C4-2B (cell line): ENCODE results near the gene SORCS2.

Experiments used
- H3K27ac ChIP-seq: fragments of 450-650 bp; 2 replicates; pipeline ENCODE4 v1.5.1; 2017
- CTCF ChIP-seq: fragments of 450-650 bp; conservative IDR thresholded peaks from 2 replicates; pipeline ENCODE4 v1.5.1; 2017; ENCODE audit warnings: mild to moderate bottlenecking
- ZFX ChIP-seq: fragments of 450-650 bp; IDR thresholded peaks from 2 replicates; pipeline ENCODE4 v1.6.1; 2017

The SORCS2 gene

GRCh38 chr4:7516096-7516772, 323.9 kb downstream of the SORCS2 start:
- H3K27ac ChIP-seq = no peak overlapping the region
- TF ChIP-seq ZFX (no peak), CTCF (no peak)

DNA sequence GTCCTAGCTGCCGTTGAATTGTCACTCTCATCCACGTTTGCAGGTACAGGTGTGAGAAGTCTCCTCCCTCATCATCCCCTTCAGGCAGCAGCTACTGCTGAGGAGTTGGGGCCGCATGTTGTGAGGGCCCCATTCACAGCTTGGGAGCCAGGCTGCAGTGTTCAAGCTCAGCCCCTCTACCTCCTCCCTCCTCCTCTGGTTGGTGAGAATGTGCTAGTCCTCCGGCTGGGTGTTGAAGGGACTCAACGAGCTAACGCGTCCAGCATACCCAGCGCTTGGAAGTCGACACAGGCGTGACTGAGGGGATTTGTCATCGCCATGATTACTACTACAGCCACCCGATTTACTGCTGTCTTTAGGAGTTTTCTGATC, 324.4 kb downstream of the SORCS2 start:
- no peak overlapping the region for H3K27ac ChIP-seq
- TF ChIP-seq CTCF (no peak), ZFX (no peak)

DNA sequence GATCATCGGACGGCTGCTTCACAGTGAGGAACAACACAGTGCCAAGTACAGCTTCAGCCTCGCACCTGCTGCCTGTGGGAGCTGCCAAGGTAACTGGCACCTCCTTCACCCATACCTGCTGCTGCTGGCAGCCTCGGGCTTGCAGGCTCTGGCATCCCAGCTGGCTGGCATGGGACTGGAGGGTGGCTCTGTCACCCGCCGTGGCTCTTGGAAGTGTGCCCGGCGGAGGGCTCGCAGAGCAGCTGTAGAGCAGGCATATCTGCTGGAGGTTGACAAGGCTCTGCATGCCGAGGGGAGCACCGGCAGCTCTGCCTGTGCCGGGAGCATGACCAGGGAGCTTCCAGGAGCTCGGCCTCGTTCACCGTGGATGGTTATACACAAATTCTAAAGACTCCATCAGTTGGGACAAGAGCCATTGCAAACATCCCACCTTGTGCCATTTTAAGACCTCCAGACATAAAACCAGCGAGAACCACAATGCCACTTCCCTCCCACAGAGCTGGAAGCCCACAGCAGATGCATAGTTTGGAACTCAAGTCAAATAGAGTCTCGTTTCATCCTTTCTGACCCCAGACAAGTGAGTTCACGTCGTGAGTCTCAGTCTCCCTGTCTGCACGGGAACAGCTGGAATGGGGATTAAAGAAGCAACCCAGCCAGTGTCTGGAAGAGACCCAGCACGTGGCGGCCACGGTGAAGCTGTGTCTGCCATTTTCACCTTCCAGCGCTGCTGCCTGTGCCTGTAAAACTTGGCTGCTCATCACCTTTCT, 326.7 kb downstream of the SORCS2 start:
- H3K27ac ChIP-seq = no peak overlapping the region
- TF ChIP-seq ZFX (no peak), CTCF (no peak)

DNA sequence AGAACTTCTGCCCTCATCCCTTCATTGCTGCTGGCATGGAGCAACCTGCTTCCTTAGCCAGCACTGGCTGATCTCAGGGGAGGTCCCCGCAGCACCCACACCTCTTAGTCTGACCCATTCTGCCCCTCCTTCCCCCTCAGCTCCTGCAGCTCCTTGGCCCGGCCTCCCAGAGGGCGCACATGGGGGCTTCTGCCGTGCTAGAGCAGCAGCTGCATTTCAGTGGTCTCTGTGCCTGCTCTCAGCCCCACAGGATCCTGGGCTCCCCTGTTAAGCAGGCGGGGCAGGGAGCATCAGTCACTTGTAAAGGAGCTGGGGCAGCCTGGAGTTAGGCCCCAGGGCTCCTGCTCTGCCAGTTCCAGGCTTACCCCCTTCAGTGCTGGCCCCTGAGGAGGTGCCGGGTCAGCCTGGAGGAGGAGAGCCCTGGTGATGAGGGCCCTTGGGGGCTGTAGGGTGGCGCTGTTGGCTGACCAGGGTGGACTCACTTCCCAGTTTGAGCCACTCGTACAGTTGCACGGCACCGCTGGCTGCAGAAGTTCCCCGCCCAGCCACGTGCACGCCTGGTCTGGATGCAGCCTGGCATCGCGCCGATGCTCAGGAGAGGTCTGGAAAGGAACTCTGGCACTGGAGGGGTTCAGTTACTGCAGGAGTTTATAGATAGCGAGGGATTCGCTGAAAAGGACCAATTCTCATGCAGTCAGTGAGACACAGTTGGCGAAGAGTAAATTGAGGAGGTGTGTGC, 327.5 kb downstream of the SORCS2 start:
- TF ChIP-seq ZFX (no peak), CTCF (no peak)
- no peak overlapping the region for H3K27ac ChIP-seq

GRCh38 chr4:7521666-7522065, 329.3 kb downstream of the SORCS2 start:
- no peak for TF ChIP-seq CTCF
- TF ChIP-seq ZFX = no peak
- no peak overlapping the region for H3K27ac ChIP-seq

DNA sequence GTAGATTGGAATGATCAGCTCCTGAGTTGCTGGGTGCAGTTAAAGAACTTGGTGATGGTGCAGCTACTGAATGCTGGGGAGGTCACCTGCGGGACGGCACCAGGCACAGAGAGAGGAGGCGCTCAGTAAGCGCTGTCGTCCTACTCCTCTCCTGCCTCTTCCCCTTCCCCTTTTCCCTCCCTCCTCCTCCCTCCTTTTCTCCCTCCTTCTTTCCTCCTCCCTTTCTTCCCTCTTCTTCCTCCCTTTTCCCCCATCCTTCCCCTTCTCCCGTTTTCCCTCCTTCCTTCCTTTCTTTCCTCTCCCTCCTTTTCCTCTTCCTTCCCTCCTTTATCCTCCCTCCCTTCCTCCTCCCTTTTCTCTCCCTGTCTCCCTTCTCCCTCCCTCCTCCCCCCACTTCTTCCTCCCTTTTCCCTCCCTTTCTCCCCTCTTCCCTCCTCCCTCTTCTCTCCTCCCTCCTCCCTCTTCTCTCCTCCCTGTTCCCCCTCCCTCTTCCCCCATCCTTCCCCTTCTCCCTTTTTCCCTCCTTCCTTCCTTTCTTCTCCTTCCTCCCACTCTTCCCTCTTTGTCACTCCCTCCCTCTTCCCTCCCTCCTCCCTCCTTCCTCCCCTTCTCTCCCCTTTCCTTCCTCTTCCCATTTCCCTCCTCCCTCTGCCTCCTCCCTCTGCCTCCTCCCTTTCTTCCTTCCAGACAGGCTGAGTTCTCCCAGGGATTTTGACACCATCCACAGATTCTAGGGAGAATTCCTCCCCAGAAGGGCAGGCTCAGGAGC, 330.3 kb downstream of the SORCS2 start:
- H3K27ac ChIP-seq = no peak overlapping the region
- no peak for TF ChIP-seq CTCF
- TF ChIP-seq ZFX = no peak
